Activated CD4-positive, CD25-positive, alpha-beta regulatory T cell treated with anti-CD3 and anti-CD28 coated beads, Interleukin-2, amount 50 U/mL, for 16 hours (primary cell): ENCODE data around the gene OSGIN1.

ENCODE experiments used
- DNase-seq: peaks from one replicate; pipeline ENCODE4 v3.0.0-alpha.2; 2020; ENCODE audit warnings: low read depth, low spot score

The OSGIN1 gene

GRCh38 chr16:83925957-83926725 is 26.9 kb upstream of the OSGIN1 start:
- DNase-seq, result no peak

DNA sequence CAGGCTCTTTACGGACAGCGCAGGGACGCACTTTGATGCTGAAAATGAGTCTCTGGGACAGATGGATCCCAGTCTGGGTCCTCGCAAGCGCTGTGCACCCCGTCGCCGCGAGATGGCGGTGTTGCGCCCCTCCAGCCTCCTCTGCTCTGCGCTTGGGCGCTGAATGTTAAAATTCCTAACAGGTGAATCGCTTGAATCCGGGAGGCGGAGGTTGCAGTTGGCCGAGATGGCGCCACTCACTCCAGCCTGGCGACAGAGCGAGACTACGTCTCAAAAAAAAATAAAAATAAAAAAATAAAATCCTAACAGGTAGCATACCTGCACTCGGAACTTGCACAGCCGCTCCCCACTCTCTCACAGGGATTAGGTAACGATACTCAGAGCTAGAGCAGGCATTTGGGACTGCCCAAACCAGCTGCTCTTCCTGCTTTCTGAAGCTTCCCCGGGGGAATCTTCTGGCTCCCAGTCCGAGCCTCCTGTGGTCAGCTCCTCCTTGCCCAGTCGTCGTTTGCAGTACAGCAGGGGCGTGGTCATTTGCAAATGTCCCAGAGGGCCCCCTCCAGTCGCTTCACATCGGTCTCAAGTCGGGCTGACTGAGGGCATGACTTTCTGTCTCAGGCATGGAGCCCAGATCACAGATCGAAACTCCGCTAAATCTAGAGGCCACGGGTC is 26.2 kb upstream of the OSGIN1 start:
- no peak for DNase-seq

GRCh38 chr16:83928341-83929055 is 24.5 kb upstream of the OSGIN1 start:
- no peak for DNase-seq

DNA sequence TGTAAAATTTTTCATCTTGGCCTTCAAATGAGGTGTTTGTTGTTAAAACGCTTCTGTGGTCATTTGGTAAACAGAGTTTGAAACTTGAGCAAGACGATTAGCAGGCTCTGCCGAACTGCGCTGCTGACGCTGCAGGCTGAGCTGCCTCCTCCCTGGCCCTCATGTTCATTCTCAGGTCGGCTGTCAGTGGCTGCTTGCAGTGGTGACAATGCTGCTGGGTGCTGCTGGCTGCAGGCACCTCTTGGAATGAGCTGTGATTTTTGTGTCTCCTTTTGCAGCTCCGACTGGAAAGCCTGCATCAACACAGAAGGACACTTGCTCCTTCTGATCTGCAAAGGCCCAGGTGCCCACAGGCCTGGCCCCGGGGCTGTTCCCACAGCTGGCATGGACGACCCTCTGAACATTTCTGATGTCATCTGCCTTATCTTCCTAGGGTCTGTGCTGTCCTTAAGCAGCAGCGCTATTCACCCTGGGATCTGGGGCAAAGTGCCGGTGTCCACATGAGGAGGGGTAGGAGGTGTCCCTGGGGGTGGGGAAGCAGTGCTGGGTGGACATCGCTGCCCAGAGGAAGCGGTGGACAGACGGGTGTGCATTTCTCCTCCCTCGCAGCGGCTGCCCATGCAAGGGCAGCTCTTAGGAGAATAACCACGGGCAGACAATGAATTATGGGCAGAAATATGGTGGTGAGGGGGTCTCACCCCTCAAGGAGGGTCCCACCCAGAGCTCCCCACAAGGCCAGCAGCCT is 23.1 kb upstream of the OSGIN1 start:
- DNase-seq, result no peak

GRCh38 chr16:83930730-83931500 is 22.1 kb upstream of the OSGIN1 start:
- no peak for DNase-seq

GRCh38 chr16:83931556-83931955 is 21.5 kb upstream of the OSGIN1 start:
- no peak for DNase-seq

DNA sequence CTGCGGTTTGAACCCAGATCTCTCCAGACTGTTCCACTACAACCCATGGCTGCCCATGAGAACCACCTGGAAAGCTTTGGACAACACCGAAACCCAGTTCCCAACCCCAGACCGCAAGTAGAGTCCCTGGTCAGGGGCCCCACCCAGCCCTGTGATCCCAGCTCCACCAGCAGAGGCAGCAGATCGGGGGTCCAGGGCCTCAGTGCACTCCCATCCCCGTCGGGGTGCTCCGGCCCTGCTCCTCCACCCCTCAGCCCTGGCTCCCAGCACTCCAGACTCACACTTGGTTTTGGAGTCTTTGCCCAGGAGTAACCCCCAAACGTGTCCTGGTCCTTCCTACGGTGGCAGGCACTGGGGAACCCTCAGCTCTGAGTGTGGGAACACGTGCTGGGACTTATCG is 20.7 kb upstream of the OSGIN1 start:
- no peak for DNase-seq

GRCh38 chr16:83932955-83933673 is 19.9 kb upstream of the OSGIN1 start:
- DNase-seq, result no peak

- no peak for DNase-seq
Measured at GRCh38 chr16:83933885-83934683, 19.0 kb upstream of the OSGIN1 start.

GRCh38 chr16:83934684-83934977 is 18.4 kb upstream of the OSGIN1 start:
- no peak for DNase-seq

DNA sequence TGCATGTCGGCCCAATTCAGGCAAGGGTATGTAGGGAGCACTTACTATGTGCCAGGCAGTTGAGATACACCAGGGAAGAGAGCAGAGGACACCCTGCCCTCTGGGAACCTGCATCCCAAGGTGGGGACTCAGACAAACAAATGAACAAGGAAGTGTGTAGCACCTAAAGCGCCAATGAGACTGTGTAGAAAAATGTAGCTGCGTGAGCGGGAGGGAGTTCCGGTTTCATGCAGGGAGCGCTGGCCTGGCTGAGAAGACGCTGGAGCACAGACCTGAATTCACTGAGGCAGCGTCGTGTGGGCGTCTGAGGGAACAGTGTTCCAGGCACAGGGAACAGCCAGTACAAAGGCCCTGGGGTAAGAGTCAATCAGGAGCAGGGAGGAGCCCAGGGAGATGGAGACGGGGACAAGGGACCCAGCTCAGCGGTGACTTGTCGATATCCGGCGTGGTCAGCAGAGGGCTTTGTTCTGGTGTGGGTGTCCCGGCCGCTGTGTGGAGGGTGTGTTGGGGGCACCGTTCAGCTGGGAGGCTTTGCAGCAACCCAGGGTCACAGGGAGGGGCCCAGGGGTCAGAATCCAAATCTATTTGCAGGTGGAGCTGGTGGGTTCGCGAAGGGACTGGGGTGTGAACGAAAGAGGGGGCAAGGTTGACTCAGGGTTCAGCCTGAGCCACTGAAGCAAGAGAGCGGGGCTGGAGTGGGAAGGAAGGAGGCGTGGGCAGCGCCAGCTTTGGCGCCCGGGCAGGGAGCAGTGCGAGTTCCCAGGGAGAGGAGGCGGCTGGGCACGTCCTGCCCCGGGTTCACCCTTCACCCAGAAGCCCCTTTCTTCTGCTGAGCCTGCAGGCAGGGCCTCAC is 17.8 kb upstream of the OSGIN1 start:
- no peak for DNase-seq

GRCh38 chr16:83935858-83936255 is 17.2 kb upstream of the OSGIN1 start:
- DNase-seq, result no peak

- DNase-seq, result no peak
Measured at GRCh38 chr16:83936581-83937165, 16.4 kb upstream of the OSGIN1 start.

DNA sequence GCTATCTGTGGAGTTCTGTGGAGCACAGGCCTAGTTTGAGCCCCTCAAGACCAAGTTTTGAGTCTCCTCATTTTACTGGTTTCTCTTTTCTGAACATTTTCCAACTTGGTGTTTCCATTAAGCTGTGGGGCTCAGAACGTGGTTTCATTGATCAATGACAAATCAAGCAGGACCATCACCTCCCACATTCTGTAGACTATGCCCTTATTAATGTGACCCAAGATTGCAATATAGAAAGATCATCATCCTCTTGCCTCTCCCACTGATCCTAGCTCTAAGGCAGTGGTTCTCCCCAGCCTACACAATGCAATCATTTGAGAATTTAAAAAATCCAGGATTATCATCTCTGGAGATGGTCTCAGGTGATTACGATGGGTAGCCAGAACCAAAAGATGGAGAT is 15.8 kb upstream of the OSGIN1 start:
- DNase-seq, result no peak

- DNase-seq, result no peak
Measured at GRCh38 chr16:83937922-83938885, 14.8 kb upstream of the OSGIN1 start.

- DNase-seq, result no peak
Measured at GRCh38 chr16:83939266-83939855, 13.7 kb upstream of the OSGIN1 start.

- DNase-seq, result no peak
Measured at GRCh38 chr16:83940119-83940518, 12.9 kb upstream of the OSGIN1 start.
